ENCODE results near the gene RNF157. TPM values are rescaled to one million over a fixed set of nuclear protein-coding genes. Genes with fewer than 3 reads are reported as not detected.
A peak's percentile ranks its signal among the peaks of the same experiment; 100 is the strongest.

The RNF157 gene
- total and polyA plus RNA-seq, 2 of the 13 experiments (the other 11 are each of a cell fraction or from before 2014, with no cell fraction given) = 0.44 to 1.5 TPM

DNA sequence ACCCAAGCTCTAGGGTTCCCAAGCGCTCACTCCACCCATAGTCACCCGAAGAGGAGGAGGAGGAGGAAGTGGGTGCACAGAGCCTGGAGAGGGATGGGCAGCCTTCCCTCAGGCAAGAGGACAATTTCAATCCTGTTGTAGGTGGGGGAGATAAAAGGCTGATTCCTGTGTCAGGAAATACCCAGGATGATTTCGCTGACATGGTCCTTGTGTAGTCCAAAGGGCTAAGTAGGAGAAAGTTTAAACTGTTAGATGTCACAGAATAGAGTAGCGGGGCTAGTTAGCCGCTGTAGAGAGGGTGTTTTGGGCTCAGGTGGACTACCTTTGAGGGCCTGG is 135.4 kb downstream of the RNF157 start (continued):
- TF ChIP-seq, protein P1, sequence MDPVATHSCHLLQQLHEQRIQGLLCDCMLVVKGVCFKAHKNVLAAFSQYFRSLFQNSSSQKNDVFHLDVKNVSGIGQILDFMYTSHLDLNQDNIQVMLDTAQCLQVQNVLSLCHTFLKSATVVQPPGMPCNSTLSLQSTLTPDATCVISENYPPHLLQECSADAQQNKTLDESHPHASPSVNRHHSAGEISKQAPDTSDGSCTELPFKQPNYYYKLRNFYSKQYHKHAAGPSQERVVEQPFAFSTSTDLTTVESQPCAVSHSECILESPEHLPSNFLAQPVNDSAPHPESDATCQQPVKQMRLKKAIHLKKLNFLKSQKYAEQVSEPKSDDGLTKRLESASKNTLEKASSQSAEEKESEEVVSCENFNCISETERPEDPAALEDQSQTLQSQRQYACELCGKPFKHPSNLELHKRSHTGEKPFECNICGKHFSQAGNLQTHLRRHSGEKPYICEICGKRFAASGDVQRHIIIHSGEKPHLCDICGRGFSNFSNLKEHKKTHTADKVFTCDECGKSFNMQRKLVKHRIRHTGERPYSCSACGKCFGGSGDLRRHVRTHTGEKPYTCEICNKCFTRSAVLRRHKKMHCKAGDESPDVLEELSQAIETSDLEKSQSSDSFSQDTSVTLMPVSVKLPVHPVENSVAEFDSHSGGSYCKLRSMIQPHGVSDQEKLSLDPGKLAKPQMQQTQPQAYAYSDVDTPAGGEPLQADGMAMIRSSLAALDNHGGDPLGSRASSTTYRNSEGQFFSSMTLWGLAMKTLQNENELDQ (CRISPR knock-in tag; IDR thresholded peaks at IDR 0.05; ENCODE audit: borderline replicate concordance) = no peak
- TF ChIP-seq RELA (CRISPR knock-in tag; IDR thresholded peaks at IDR 0.05) (no peak), SP1 (IDR thresholded peaks at IDR 0.05) (no peak), SP1 (CRISPR knock-in tag; IDR thresholded peaks at IDR 0.05) (no peak), SAP130 (CRISPR knock-in tag; IDR thresholded peaks at IDR 0.05; ENCODE audit: low read depth) (peak; percentile 58), ZNF569 (CRISPR knock-in tag; IDR thresholded peaks at IDR 0.05; ENCODE audit: borderline replicate concordance) (no peak), RXRB (CRISPR knock-in tag; IDR thresholded peaks at IDR 0.05; ENCODE audit: borderline replicate concordance) (peak; percentile 72; the same call in 1 of the 2 replicates), TSC22D2 (CRISPR knock-in tag; IDR thresholded peaks at IDR 0.05; ENCODE audit: borderline replicate concordance) (no peak), SOX13 (IDR thresholded peaks at IDR 0.05) (no peak), SOX13 (CRISPR knock-in tag; conservative IDR thresholded peaks at IDR 0.05 in 1 of 2, IDR thresholded peaks at IDR 0.05 in 1 of 2) (0 out of 4 replicates have a peak, but pooled peaks of 1 of the 2 experiments have one; percentile 14), ZNF543 (CRISPR knock-in tag; IDR thresholded peaks at IDR 0.05) (no peak), ZBTB7A (CRISPR knock-in tag; IDR thresholded peaks at IDR 0.05) (no peak), ZNF572 (CRISPR knock-in tag; IDR thresholded peaks at IDR 0.05) (no peak), GABPA (IDR thresholded peaks at IDR 0.05; ENCODE audit: low read depth, low read length) (no peak), GABPA (CRISPR knock-in tag; IDR thresholded peaks at IDR 0.05; ENCODE audit: low read depth) (no peak), JUN (CRISPR knock-in tag; IDR thresholded peaks at IDR 0.05) (no peak), MYNN (CRISPR knock-in tag; IDR thresholded peaks at IDR 0.05; ENCODE audit: low read depth) (no peak)
- TF ChIP-seq, protein P2, sequence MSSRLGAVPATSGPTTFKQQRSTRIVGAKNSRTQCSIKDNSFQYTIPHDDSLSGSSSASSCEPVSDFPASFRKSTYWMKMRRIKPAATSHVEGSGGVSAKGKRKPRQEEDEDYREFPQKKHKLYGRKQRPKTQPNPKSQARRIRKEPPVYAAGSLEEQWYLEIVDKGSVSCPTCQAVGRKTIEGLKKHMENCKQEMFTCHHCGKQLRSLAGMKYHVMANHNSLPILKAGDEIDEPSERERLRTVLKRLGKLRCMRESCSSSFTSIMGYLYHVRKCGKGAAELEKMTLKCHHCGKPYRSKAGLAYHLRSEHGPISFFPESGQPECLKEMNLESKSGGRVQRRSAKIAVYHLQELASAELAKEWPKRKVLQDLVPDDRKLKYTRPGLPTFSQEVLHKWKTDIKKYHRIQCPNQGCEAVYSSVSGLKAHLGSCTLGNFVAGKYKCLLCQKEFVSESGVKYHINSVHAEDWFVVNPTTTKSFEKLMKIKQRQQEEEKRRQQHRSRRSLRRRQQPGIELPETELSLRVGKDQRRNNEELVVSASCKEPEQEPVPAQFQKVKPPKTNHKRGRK (CRISPR knock-in tag; IDR thresholded peaks at IDR 0.05) = no peak
